HTR-8/SVneo (cell line): ENCODE measurements around the gene DMPK.
"Not testable (repeated sequence)": the region's sequence is repeated elsewhere in the genome, so short reads cannot be mapped to it uniquely, and the experiment has no call there.

ENCODE experiments used
- DNase-seq: peaks from one replicate; pipeline ENCODE4 v3.0.0; 2011; ENCODE audit warnings: low spot score, mixed read lengths; ENCODE audit not compliant: insufficient read length
- FAIRE-seq: peaks from 2 replicates; lab custom pipeline; 2011; peaks lifted over from hg19 to GRCh38; lab: Jason Lieb, UNC

The DMPK gene

DNA sequence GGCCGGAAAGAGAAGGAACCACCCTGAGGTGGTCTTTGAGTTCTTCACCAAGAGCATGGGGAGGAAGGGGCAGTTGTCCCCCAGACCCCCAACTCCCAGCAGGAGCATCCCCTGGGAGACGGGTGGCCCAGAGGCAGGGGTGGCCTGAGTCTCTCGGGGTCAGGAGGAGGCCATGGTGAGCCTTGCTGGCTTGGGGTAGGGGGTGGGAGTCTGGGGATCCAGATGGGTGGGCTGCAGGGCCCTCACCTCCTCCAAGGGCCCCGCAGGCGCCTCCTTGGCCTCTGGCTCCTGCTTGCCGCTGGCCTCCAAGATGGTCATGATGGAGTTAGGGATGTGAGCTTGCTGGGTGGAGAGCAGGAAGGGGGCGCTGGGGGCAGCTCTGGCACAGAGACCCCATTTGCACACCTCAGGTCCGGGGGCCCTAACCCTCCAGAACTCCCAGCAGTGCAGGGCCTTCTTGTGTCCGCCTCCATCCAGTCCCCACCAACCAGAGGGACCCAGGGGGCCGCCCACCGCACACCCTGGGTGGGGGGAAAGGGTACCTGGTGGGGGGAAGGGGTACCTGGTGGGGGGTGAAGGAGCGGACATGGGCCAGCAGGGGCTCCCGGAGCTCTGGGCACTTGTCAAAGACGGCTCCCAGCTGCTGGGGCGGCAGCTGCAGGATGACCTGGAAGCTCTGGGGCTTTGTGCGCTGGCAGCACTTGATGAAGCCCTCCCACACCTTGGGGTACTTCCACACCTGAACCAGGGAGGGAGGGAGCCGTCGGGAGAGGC is 34.1 kb upstream of the DMPK start:
- DNase-seq = no peak
- FAIRE-seq = no peak

DNA sequence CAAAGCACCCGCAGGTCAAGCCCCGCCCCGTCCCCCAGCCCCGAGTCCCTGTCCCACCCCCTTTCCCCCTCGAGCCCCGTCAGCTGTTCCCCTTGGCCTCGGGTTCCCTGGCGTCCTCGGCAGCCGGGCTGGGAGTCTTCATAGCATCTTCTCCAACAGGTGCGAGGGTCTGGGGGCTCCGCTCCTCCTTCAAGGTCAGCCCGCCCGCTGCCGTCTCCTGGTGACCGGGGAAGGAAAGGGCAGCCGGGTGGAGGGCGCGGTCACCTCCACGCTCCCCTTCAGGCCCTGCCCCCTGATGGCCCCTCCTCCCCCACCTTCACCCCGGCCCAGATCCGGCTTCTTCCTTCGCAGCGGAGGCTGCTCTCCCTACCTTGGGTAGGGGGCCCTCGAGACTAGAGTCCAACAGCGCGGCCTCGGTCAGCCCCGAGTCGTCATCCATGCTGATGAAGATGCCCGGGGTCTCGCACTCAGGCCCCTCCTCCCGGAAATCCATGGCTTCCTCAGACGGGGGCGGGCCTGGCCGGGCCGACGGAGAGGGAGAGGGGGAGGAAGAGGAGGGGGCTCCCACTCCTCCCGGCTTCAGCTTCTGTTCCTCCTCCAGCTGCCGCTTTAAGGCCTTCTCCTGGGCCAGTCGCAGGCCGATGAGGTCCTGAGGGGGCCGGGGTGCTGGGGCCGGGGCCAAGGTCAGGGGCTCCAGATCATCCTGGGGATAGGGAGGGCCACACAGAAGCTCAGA is 33.4 kb upstream of the DMPK start:
- FAIRE-seq (no peak), DNase-seq (no peak)

DNA sequence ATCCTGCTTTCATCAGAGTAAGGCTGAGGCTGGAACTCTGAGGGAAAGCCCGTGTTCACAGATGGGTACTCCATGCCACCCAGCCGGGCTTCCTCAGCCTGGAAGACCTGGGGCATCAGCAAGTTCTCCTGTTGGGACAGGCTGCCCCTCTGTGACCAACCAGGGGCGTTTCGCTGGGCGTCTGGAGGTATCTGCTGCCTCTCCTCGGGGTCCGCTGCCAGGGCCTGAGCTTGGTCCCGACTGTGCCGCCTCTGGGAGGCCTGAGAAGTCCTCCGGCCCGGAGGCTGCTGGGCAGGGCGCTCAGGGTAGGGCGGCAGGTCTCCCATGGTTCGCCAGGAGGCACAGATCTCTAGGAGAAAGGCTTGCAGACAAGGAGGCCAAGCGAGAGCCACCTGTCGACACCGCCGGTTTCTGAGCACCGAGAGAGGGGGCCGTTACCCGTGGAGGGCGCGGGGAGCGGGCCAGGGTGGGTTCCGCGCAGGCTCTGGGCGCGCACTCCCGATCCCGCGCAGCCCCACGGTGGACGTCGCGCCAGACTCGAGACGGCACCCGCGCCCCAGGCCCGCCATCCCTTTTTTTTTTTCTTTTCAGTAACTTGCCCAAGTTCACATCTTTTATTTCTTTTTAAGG is 32.7 kb upstream of the DMPK start, which contains the start of gene RSPH6A:
RSPH6A (minus strand) TSS at position 458 of the 630 bp plus-strand sequence; CDS start at position 326, 132 bp downstream.
- FAIRE-seq = no peak
- DNase-seq = no peak

DNA sequence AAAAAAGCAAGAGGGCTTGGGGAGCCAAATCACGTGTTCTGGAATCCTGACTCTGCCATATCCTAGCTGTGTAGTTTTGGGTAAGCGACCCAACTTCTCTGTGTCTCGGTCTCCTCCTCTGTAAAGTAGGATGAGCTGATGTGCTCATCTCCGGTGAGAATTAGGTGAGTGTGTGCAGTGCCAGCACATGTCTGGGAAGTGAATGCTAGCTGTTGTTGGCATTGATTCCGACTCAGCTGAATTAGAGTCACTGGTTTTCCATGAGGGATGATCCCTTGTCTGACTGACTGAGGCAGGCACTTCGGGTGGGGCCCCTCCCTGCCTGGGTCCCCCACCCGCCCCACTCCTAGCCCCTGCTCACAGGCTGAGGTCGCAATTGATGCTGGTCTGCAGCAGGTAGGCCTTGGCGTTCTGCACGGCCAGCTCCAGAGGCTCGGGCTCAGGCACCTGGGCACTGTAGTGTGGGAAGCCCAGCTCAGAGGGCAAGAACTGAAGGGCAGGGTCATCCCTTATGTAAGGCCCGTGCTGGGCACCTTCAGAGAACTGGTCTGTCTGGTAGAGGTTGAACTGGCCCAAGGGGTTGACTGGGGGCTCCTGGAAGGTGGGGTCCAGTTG is 32.0 kb upstream of the DMPK start:
- FAIRE-seq = no peak
- no peak for DNase-seq

DNA sequence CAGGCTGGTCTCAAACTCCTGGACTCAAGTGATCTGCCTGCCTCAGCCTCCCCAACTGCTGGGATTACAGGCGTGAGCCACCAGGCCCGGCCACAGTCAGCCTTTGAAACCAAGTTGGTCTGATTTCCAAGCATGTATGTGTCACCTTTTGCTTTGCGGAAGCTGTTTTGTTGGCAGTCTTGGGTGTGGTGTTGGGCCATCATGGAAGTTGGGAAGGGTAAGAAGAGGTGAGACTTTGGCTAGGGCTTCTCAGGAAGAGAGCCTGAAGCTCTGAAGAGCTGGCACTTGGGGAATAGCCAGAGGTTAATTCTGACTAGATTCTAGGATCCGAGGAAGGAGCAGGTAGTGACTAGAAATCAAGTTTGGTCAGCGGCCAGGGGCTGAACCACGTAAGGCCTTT is 30.0 kb upstream of the DMPK start:
- FAIRE-seq (no peak), DNase-seq (no peak)

DNA sequence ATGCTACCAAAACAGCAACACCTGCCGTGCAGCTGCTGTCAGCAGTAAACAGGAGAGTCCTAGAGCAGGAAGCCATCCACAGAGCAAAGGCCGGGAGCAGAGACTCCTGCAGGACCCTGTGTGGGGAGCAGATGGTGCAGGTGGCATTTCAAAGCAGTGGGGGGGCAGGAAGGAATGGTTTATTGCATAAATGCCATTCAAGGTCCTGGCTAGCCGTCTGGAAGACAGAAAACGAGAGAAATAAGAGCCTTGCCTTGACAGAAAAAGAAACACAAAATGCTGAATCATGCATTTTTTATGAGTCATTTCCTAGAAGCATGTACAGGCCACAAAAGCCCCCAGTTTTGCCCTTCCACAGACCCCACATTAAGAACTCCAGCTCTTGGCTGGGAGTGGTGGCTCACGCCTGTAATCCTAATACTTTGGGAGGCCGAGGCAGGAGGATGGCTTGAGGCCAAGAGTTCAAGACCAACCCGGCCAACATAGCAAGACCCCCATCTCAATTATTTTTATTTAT is 27.4 kb upstream of the DMPK start:
- DNase-seq (peak; percentile 37), FAIRE-seq (no peak)

DNA sequence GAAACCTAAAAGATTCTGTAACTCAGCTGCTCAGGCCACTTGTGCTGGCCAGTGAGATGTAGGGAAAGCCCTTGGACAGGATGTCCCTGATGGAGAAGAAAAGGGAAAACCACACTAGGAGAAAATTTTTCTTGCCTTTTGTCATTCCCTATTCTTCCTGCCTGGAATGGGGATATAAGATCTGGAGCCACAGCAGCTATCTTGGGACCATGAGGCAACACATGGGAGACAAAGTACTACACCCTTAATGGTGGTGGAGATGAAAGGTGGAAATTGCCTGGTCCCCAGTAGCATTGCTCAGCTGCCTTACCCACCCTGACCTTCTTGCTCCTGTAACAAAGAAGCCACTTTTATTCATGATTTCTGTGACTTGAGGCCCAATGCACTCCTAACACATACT is 23.4 kb upstream of the DMPK start:
- DNase-seq (no peak), FAIRE-seq (no peak)

DNA sequence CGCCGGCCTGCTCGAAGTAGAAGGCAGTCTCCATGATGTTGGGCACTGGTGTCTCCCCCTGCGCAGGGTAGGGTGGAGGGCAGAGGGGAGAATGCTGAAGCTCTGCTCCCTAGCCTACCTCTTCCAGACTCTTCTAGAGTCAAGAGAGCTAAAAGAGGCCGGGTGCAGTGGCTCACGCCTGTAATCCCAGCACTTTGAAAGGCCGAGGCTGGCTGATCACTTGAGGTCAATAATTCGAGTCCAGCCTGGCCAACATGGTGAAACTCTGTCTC is 22.6 kb upstream of the DMPK start:
- FAIRE-seq (no peak), DNase-seq (no peak)

DNA sequence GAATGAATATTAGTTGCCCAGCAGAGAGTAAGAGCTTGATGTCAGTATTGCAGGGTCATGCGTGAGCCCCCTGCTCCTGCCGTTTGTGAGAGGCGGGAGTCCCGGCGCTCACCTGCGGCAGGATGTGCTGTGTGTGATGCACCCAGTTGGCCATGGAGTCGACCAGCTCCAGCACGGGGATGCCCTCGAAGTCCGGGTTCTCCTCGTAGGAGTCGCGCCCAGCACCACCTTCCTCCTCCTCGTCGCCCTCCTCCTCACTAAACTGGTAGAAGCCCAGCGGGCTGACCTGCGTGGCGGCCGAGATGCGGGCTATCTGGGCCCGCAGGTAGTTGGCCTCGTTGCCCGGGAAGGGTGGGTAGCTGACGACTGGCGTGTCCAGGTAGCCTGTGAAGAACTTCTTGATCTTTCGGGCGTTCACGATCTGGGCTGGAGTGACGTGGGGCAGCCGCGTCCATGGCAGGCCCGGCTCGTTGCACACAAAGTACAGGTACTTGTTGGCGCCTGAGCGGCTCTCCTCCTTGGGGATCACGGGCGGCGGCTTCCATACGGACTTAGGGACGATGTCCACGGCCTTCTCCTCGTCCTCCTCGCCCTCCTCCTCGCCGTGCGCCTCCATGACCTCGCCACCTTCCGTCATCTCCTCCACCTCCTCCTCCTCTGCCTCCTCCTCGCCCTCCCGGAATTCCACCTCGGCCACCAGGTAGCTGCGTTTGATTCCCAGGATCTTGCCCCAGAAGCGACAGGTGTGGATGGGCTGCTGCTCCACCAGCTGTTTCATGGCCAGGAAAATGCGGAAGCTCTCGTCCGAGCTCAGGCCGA is 22.1 kb upstream of the DMPK start:
- FAIRE-seq = no peak

DNA sequence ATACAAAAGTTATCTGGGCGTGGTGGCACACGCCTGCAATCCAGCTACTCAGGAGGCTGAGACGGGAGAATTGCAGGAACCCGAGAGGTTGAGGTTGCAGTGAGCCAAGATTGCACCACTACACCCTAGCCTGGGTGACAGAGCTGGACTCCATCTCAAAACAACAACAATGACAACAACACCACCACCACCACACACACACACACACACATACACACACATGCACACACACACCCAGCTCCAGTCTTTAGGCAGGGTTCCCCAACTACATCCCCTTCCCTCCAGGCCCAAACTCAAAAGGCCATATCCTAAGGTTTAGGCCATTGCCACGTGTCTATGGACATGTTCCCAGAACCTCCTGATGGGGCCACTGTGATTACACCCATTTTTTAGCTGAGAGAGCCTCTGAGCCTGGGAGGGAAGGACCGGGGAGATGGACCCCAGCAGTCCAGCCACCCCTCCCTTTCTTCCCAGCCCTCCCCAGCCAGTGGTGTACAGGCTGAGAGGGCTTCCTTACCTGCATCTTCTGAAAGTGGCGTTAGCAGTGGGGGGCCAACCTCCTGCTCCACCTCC is 19.4 kb upstream of the DMPK start:
- peak; percentile 36 for FAIRE-seq
- no peak for DNase-seq

More for the DNA sequence above, 22.1 kb upstream of the DMPK start:
- no peak for DNase-seq

DNA sequence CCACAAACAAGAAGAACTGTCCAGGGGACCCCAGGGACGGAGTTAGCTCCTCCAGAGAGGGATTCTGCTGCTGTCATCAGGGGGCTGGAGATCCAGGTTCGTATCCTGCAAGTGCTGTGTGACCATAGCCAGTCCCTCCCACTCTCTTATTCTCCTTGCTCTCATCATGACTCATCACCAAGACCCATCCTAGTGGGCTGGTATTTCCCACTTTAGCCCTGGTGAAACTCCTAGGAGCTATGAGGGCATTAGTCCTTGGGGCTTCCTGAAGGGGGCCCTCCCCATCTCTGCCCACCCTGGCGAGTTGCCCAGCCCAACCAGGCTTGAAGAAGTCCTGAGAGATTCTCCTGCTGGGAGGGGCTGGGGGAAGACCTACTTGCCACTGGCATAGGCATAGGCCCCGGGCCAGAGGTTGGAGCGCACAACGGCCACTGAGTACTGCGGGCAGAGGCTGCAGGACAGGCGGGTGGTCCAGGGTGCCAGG is 17.8 kb upstream of the DMPK start:
- DNase-seq (no peak), FAIRE-seq (no peak)

DNA sequence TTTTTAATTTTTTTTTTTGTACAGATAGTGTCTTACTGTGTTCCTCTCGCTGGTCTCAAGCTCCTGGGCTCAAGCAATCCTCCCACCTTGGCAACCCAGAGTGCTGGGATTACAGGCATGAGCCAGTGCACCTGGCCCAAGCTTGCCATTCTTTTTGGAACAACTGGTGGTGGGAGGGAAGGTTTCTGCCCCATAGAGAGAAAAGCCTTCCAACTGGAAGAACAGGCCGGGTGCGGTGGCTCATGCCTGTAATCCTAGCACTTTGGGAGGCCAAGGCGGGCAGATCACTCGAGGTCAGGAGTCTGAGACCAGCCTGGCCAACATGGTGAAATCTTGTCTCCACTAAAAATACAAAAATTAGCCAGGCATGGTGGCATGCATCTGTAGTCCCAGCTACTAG is 17.3 kb upstream of the DMPK start:
- DNase-seq, FAIRE-seq: not testable (repeated sequence)

DNA sequence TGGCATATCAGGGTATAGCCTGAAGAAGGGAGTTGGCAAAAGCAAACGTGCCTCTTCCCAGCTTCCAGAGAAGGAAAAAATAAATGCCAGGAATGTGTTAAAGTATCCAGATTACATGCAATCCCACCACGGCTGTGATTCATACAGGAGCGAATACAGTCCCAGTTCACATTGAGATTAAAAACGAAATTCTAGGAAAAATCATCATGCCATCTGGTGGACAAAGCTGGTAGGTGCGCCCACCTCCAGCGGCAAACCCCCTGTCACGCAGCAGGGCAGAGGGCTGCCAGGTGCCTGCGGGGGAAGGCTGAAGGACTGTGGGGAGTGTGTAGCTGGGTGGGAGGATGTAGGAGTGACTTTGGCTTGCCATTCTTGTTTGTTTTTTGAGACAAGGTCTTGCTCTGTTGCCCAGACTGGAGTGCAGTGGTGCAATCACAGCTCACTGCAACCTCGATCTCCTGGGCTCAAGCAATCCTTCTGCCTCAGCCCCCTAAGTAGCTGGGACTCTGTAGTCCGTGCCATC is 16.8 kb upstream of the DMPK start:
- FAIRE-seq = peak; percentile 95
- DNase-seq = peak; percentile 91

DNA sequence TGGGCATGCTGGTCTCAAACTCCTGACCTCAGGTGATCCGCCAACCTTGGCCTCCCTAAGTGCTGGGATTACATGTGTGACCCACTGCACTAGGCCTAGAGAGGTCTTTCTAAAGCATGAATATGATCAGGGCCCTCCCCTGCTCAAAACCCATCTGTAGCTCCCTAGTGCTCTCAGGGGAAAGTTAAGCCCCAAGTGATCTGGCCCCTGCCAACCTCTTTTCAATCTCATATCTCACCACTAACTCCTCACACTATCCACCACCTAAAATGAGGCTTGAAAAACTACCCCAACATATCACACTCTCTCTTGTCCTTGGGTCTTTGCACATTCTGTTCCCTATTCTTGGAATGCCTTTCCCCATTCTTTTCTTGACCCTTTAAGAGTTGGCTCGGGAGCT is 12.3 kb upstream of the DMPK start:
- DNase-seq (no peak), FAIRE-seq (no peak)

DNA sequence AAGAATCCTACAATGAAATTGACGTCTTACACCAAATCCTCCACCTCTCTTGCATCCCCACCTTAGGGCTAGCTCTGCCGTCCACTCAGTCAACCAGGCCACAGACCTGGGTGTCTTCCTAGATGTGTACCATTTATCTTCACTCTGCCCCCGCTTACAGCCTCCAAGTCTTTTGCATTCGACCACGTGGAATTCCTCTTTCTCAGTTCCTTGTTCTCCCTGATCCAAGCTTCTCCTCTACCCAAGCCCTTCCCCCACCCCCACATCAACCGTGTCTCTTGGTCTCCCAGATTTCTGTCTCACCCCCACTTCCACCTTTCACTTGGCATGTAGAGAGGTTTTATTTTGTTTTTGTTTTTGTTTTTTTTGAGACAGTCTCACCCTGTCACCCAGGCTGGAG is 11.6 kb upstream of the DMPK start:
- FAIRE-seq (no peak), DNase-seq (no peak)

DNA sequence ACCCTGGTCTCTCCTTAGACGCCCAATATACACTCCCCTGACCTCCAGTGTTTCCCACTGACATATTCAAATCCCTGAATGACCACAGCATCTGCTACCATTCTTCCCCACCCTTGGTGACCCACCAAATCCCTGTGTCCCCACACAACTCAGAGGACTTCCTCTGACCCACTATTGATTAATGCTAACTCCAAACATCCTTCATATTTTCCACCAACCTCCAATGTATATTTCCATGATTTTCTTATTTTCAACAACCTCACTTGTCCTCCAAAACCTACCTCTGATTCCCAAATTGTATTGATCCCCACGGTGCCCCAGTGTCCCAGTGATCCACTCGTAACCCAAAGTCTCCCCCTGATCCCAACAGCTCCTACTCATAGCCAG is 10.9 kb upstream of the DMPK start:
- FAIRE-seq (no peak), DNase-seq (no peak)

DNA sequence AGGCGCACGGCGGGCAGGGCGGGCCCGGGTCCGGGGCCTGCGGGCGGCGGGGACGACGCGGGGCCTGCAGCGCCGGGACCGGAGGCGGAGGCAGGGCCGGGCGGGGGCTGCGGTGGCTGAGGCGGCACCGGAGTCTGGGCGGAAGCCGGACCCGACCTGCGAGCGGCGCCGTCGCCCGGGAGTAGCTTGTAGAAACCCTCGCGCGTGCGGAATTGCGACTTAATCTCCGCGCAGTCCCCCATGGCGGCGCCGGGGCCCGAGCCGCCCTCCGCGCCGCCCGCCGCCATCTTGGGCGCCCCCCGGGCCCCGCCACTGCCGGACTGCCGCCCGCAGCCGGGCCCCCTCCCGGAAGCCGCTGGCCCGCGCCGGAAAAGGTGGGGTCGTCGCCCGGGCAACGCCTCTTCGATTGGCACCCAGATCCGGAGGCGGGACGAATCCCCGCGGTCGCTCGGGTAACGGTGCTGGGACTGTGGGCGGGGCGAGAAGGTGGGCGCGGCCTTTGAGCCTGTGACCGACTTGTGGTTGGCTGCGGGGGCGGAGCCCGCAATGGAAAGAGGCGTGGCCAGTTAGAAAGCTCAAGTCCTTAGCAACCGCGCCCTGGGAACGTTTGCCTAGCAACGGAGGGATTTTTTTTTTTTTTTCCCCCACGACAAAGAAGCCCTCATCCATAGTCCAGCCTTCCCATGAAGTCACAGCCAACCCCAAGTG is 10.3 kb upstream of the DMPK start, which contains the start of gene DMWD:
DMWD (minus strand) TSS at position 376 of the 708 bp plus-strand sequence; CDS start at position 287, 89 bp downstream.
- peak; percentile 89 for DNase-seq
- FAIRE-seq = peak; percentile 95

DNA sequence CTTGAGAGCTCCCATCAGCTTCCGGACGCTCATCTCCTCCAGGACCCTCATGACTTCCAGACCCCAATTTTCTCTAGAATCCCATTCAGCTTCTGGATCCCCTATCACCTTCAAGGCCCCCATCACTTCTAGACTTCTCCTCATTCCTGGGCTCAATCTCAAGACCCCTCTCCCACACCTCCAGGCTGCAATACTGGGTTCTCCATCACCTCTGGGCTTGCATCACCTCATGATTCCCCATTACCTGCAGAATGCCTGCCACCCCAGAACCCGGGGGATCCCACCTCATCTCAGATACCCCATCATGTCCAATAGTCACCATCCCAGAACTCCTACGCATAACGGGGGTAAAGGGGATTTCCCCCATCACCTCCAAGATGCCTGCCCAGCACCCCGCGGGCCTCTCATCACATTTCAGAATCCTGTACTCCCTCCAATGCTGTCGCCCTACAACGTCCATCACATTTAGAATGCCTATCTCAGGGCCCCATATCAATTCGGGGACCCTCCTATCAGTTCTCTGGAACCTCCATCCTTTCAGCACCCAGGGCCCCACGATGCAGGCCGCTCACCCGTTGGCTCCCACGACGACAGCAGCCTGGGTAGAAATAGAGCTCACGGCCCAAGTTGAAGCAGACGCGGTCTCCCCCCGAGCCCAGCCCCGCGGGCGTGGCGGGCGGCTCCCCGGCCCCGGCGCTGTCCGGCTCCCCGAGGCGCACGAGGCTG is 9.6 kb upstream of the DMPK start:
- FAIRE-seq = no peak
- no peak for DNase-seq
